HCT116 (cell line): ENCODE data around the gene ART5. TPM values are rescaled to one million over a fixed set of nuclear protein-coding genes. Genes with fewer than 3 reads are reported as not detected.

Experiments
- ATAC-seq: fragments of 200-7000 bp; cut with Tn5 transposase; 2 replicates; pipeline ENCODE4 v1.9.1; 2020; ENCODE audit warnings: mild to moderate bottlenecking, moderate library complexity
- BruUV-seq: library from RNA; stranded (reverse); fragments of 400-500 nt; replicated peaks from 2 replicates; lab custom pipeline; 2021; lab: Mats Ljungman, UMichigan
- CTCF ChIA-PET: fragments of 300-600 bp; sonication (Branson Sonifier 250); formaldehyde crosslinking; loops from one replicate; lab custom pipeline; 2021; ENCODE audit warnings: antibody characterized with exemption; lab: Charles Lee
- POLR2A ChIA-PET: fragments of 300-600, 350-600 bp; sonication (Branson Sonifier 250); formaldehyde crosslinking; loops from one replicate; lab custom pipeline; 2021; ENCODE audit warnings: antibody characterized with exemption; lab: Charles Lee
- RAD21 ChIA-PET, 2 experiments: fragments of 300-600 bp; sonication (Branson Sonifier 250); formaldehyde crosslinking; loops; one replicate each; lab custom pipeline; 2023; ENCODE audit warnings: low total read pairs in 2 of 2; ENCODE audit not compliant: uncharacterized antibody in 2 of 2, unreplicated experiment in 2 of 2, low non-redundant PET in 1 of 2; lab: Charles Lee
- DNase-seq: peaks from one replicate; pipeline ENCODE4 v3.0.0-alpha.2; 2010; ENCODE audit warnings: low read depth, low spot score
- H2AFZ ChIP-seq: fragments of 200-600 bp; shearing (Covaris generic), sonication (generic); 2 replicates; pipeline ENCODE4 v1.6.1; 2017; ENCODE audit warnings: low read depth, mixed run types, mixed read lengths, antibody characterized with exemption, low read length; ENCODE audit not compliant: poor library complexity, severe bottlenecking
- H3K27ac ChIP-seq: 2 replicates; pipeline ENCODE4 v1.5.1; 2012; ENCODE audit warnings: low read depth, low read length
- H3K27me3 ChIP-seq: fragments of 200-600 bp; sonication (generic); 2 replicates; pipeline ENCODE4 v1.6.1; 2016; ENCODE audit warnings: mixed run types, low read length, mixed read lengths; ENCODE audit not compliant: insufficient read depth
- H3K36me3 ChIP-seq, 2 experiments: fragments of 200-500 bp in 1 of 2; fragments of 200-600 bp in 1 of 2; sonication (Bioruptor generic) in 1 of 2; sonication (generic) in 1 of 2; 2 replicates each; pipeline versions ENCODE4 v1.5.1 to v1.6.1; 2014 to 2016; ENCODE audit warnings: low read length in 2 of 2, inconsistent platforms in 1 of 2, mixed read lengths in 1 of 2, mixed run types in 1 of 2; ENCODE audit not compliant: insufficient read depth in 2 of 2, control insufficient read depth in 1 of 2
- H3K4me1 ChIP-seq, 2 experiments: fragments of 200-600 bp in 1 of 2; sonication (generic) in 1 of 2; 2 replicates each; pipeline versions ENCODE4 v1.5.1 to v1.6.1; 2012 to 2017; ENCODE audit warnings: low read length in 2 of 2, inconsistent platforms in 1 of 2, mild to moderate bottlenecking in 1 of 2, mixed read lengths in 1 of 2, mixed run types in 1 of 2, moderate library complexity in 1 of 2; ENCODE audit not compliant: insufficient read depth in 2 of 2, control insufficient read depth in 1 of 2
- H3K4me2 ChIP-seq: fragments of 200-600 bp; sonication (generic); 2 replicates; pipeline ENCODE4 v1.6.1; 2017; ENCODE audit warnings: mixed run types, low read length, mixed read lengths
- H3K4me3 ChIP-seq, 2 experiments: fragments of 200-600 bp in 1 of 2; sonication (generic) in 1 of 2; replicated peaks in 1 of 2; 2 replicates each; pipeline ENCODE4 v1.5.1; 2011 to 2016; ENCODE audit warnings: low read length in 2 of 2, control low read depth in 1 of 2, low read depth in 1 of 2, mild to moderate bottlenecking in 1 of 2, mixed read lengths in 1 of 2, mixed run types in 1 of 2
- H3K79me2 ChIP-seq: fragments of 200-600 bp; sonication (generic); 2 replicates; pipeline ENCODE4 v1.6.1; 2017; ENCODE audit warnings: mild to moderate bottlenecking, mixed run types, low read length, moderate library complexity, mixed read lengths; ENCODE audit not compliant: insufficient read depth
- H3K9ac ChIP-seq: fragments of 200-600 bp; sonication (generic); 2 replicates; pipeline ENCODE4 v1.6.1; 2016; ENCODE audit warnings: low read length, mixed read lengths
- H3K9me2 ChIP-seq: fragments of 200-600 bp; sonication (generic), shearing (Covaris generic); 2 replicates; pipeline ENCODE4 v1.6.1; 2017; ENCODE audit warnings: mixed run types, mild to moderate bottlenecking, moderate library complexity; ENCODE audit not compliant: insufficient read depth
- H3K9me3 ChIP-seq, 2 experiments: fragments of 200-500 bp in 1 of 2; fragments of 200-600 bp in 1 of 2; sonication (Bioruptor generic) in 1 of 2; sonication (generic) in 1 of 2; 2 replicates each; pipeline ENCODE4 v1.6.1; 2014 to 2017; ENCODE audit warnings: low read length in 2 of 2, mixed read lengths in 2 of 2, inconsistent platforms in 1 of 2, low read depth in 1 of 2, mild to moderate bottlenecking in 1 of 2, mixed run types in 1 of 2, moderate library complexity in 1 of 2; ENCODE audit not compliant: control insufficient read depth in 1 of 2, insufficient read depth in 1 of 2
- H4K20me1 ChIP-seq: fragments of 200-600 bp; sonication (generic), shearing (Covaris generic); 2 replicates; pipeline ENCODE4 v1.6.1; 2017; ENCODE audit warnings: mixed run types, mild to moderate bottlenecking, moderate library complexity; ENCODE audit not compliant: insufficient read depth
- intact Hi-C: fragments of 100-400 bp; cut with micrococcal nuclease; formaldehyde crosslinking; loops from 2 replicates; pipeline ENCODE4 v1.10.0; 2022
- total RNA-seq: library from RNA; stranded (reverse); gene quantifications from one replicate; pipeline ENCODE4 v1.2.1, GENCODE V29; 2021; ENCODE audit not compliant: unreplicated experiment
- TF ChIP-seq, protein P1 (sequence below): IDR thresholded peaks from 2 replicates; pipeline ENCODE4 v1.6.1; 2011; ENCODE audit warnings: mild to moderate bottlenecking, low read length, moderate library complexity; ENCODE audit not compliant: insufficient replicate concordance; ENCODE audit errors: extremely low read depth
- TF ChIP-seq, protein P2 (sequence below): IDR thresholded peaks from 2 replicates; pipeline ENCODE4 v1.6.1; 2012; ENCODE audit warnings: low read depth

Gene ART5
- total RNA-seq, 1 experiment from 2014 or later: 5.6 TPM

DNA sequence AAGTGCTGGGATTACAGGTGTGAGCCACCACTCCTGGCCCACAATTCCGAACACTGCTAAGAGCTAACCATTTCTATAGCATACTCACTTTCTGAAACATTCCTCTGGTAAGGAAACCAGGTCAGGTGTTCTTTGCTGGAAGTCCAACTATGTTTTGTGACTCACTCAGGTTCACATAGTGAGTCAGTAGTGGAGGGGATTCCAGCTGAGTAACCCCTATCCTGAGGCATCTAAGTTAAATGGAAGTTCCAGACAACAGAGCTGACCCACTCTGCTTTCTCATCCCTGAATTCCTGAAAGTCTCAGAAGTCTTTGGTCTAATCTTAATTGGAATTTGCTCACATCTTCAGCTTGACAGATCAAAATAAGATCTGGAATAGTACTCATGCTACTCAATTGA lies 32.4 kb upstream of the ART5 start:
- intact Hi-C loops: no loop called here
- POLR2A ChIA-PET: no interaction called here
- TF ChIP-seq, protein P1, sequence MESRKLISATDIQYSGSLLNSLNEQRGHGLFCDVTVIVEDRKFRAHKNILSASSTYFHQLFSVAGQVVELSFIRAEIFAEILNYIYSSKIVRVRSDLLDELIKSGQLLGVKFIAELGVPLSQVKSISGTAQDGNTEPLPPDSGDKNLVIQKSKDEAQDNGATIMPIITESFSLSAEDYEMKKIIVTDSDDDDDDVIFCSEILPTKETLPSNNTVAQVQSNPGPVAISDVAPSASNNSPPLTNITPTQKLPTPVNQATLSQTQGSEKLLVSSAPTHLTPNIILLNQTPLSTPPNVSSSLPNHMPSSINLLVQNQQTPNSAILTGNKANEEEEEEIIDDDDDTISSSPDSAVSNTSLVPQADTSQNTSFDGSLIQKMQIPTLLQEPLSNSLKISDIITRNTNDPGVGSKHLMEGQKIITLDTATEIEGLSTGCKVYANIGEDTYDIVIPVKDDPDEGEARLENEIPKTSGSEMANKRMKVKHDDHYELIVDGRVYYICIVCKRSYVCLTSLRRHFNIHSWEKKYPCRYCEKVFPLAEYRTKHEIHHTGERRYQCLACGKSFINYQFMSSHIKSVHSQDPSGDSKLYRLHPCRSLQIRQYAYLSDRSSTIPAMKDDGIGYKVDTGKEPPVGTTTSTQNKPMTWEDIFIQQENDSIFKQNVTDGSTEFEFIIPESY: no peak
- TF ChIP-seq, protein P2, sequence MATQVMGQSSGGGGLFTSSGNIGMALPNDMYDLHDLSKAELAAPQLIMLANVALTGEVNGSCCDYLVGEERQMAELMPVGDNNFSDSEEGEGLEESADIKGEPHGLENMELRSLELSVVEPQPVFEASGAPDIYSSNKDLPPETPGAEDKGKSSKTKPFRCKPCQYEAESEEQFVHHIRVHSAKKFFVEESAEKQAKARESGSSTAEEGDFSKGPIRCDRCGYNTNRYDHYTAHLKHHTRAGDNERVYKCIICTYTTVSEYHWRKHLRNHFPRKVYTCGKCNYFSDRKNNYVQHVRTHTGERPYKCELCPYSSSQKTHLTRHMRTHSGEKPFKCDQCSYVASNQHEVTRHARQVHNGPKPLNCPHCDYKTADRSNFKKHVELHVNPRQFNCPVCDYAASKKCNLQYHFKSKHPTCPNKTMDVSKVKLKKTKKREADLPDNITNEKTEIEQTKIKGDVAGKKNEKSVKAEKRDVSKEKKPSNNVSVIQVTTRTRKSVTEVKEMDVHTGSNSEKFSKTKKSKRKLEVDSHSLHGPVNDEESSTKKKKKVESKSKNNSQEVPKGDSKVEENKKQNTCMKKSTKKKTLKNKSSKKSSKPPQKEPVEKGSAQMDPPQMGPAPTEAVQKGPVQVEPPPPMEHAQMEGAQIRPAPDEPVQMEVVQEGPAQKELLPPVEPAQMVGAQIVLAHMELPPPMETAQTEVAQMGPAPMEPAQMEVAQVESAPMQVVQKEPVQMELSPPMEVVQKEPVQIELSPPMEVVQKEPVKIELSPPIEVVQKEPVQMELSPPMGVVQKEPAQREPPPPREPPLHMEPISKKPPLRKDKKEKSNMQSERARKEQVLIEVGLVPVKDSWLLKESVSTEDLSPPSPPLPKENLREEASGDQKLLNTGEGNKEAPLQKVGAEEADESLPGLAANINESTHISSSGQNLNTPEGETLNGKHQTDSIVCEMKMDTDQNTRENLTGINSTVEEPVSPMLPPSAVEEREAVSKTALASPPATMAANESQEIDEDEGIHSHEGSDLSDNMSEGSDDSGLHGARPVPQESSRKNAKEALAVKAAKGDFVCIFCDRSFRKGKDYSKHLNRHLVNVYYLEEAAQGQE: no peak
- TF ChIP-seq, all 23 proteins: peak for 0
- ChIA-PET CTCF (no interaction called here), RAD21 (no interaction called here)
- H2AFZ ChIP-seq: no peak overlapping the region
- no TSS peak for BruUV-seq
- H3K9me2 ChIP-seq: no peaks in the 10 kb centered on the region
- no peak overlapping the region for H3K4me2 ChIP-seq
- ATAC-seq (no peak; the same call in 1 of the 2 replicates), DNase-seq (no peak)
- H3K27ac ChIP-seq: no peak overlapping the region
- no peak overlapping the region for H3K4me3 ChIP-seq
- H3K36me3 ChIP-seq: peaks cover 44 to 65% of the 10 kb centered on the region in 2 experiments
- H3K9me3 ChIP-seq: no peaks in the 10 kb centered on the region
- H3K4me1 ChIP-seq: no peaks in the 10 kb centered on the region; a peak in 1 of 4 replicates
- H3K79me2 ChIP-seq: no peaks in the 10 kb centered on the region
- H3K9ac ChIP-seq: no peak overlapping the region
- H3K27me3 ChIP-seq: no peaks in the 10 kb centered on the region
- no peaks in the 10 kb centered on the region for H4K20me1 ChIP-seq
